ENCODE measurements around the gene FBXO46. TPM values are rescaled to one million over a fixed set of nuclear protein-coding genes. Genes with fewer than 3 reads are reported as not detected.

FBXO46 gene
- total RNA-seq, 2 donors from 2014 or later = 28.3 to 28.8 TPM

- DNase-seq = peak; percentile 97
- peak overlapping the region; percentile 77 for H3K4me3 ChIP-seq
- H3K27ac ChIP-seq = peak overlapping the region; percentile 97
- H3K9me3 ChIP-seq = no peaks in the 10 kb centered on the region
- H3K36me3 ChIP-seq = no peaks in the 10 kb centered on the region
- peaks cover 8% of the 10 kb centered on the region for H3K4me1 ChIP-seq
- H3K27me3 ChIP-seq = no peaks in the 10 kb centered on the region
- intact Hi-C loops (cut with DNase I) = no loop called here
- peak overlapping the region; percentile 73 to 94 for H3K9ac ChIP-seq (ENCODE audit: low read depth in 2 of 2, low read length in 2 of 2)
- peak; percentile 96 for TF ChIP-seq CTCF (IDR thresholded peaks at IDR 0.05)
Observed at GRCh38 chr19:45770192-45771101, 39.8 kb upstream of the FBXO46 start.

DNA sequence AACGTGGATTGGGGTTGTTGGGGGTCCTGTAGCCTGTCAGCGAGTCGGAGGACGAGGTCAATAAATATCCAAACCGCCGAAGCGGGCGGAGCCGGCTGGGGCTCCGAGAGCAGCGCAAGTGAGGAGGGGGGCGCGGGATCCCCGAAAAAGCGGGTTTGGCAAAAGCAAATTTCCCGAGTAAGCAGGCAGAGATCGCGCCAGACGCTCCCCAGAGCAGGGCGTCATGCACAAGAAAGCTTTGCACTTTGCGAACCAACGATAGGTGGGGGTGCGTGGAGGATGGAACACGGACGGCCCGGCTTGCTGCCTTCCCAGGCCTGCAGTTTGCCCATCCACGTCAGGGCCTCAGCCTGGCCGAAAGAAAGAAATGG is 39.1 kb upstream of the FBXO46 start:
- Histone ChIP-seq H3K27ac (peak overlapping the region; percentile 97), H3K4me1 (peaks cover 8% of the 10 kb centered on the region), H3K36me3 (no peaks in the 10 kb centered on the region), H3K4me3 (peak overlapping the region; percentile 77), H3K27me3 (no peaks in the 10 kb centered on the region), H3K9ac (ENCODE audit: low read depth in 2 of 2, low read length in 2 of 2) (peak overlapping the region; percentile 63 to 94), H3K9me3 (no peaks in the 10 kb centered on the region)
- TF ChIP-seq CTCF (IDR thresholded peaks at IDR 0.05) = no peak
- intact Hi-C loops (cut with DNase I) = loop anchor here (5.0 kb wide), 2 partner anchors 53 to 78 kb away; partner anchors contain the start of genes QPCTL and SNRPD2
- DNase-seq = peak; percentile 68

DNA sequence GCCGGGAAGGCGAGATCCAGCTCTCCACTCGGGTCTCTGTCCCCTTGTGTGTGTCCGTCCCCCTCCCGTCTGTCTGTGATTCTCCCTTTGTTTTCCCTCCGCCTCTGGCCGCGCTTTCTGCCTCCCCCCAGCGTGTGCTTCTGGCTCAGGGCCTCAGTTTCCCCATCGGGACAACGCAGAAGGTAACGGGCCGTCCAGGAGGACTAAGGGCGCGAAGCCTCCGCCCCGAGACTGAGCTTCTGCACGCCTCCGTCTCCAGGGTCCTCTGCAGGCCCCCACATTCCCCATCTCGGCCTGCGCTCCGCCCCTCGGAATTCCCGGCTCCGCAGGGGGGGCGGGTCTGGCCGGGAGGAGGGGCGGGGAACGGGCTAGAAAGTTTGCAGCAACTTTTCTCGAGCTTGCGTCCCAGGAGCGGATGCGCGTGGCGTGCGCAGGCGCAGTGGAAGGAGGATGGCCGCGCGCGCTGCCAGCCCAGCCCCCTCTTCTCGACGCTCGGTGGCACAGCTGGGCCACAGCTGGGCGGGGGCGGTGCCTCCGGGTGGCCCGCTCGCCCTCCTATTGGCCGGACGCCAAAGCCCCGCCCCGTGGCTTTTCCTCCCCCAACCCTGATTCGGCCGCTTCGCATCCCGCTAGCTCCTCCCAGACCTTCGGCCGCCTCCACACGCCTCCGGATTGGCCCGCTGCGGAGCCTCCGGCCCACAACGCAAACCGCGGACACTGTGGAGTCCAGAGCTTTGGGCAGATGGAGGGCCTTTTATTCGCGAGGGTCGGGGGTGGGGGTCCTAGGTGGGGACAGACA is 38.5 kb upstream of the FBXO46 start, which contains the start of gene SIX5:
SIX5 (minus strand) TSS at position 269 of the 799 bp plus-strand sequence. CDS start 408 bp downstream, outside the sequence.
- Histone ChIP-seq H3K9ac (ENCODE audit: low read depth in 2 of 2, low read length in 2 of 2) (peak within 1 kb of the TSS; percentile 94 to 95), H3K9me3 (no peaks in the 10 kb centered on the region), H3K4me1 (peaks cover 8% of the 10 kb centered on the region), H3K36me3 (no peaks in the 10 kb centered on the region), H3K27ac (peak within 1 kb of the TSS; percentile 97), H3K4me3 (peak within 1 kb of the TSS; percentile 77), H3K27me3 (no peaks in the 10 kb centered on the region)
- intact Hi-C loops (cut with DNase I) = loop anchor here (5.0 kb wide), 2 partner anchors 52 to 77 kb away; partner anchors contain the start of genes QPCTL and SNRPD2
- TF ChIP-seq CTCF (IDR thresholded peaks at IDR 0.05) = no peak
- DNase-seq = peak; percentile 99

- Histone ChIP-seq H3K4me1 (peaks cover 8% of the 10 kb centered on the region), H3K4me3 (peak overlapping the region; percentile 77), H3K27ac (peak overlapping the region; percentile 97), H3K36me3 (no peaks in the 10 kb centered on the region), H3K9ac (ENCODE audit: low read depth in 2 of 2, low read length in 2 of 2) (peak overlapping the region; percentile 94 to 95), H3K27me3 (no peaks in the 10 kb centered on the region), H3K9me3 (no peaks in the 10 kb centered on the region)
- TF ChIP-seq CTCF (IDR thresholded peaks at IDR 0.05) = no peak
- intact Hi-C loops (cut with DNase I) = loop anchor here (5.0 kb wide), 2 partner anchors 51 to 76 kb away; partner anchors contain the start of genes QPCTL and SNRPD2
- DNase-seq = no peak
Observed at GRCh38 chr19:45768655-45768983, 37.9 kb upstream of the FBXO46 start.

All from colonic mucosa (tissue), 4 donors.